Measurements from ENCODE around the gene USP3. TPM values are rescaled to one million over a fixed set of nuclear protein-coding genes. Genes with fewer than 3 reads are reported as not detected.
A peak's percentile ranks its signal among the peaks of the same experiment; 100 is the strongest.

Gene USP3
- polyA plus RNA-seq, 1 of the 3 experiments (the other 2 are of a cell fraction) = 9.3 TPM

DNA sequence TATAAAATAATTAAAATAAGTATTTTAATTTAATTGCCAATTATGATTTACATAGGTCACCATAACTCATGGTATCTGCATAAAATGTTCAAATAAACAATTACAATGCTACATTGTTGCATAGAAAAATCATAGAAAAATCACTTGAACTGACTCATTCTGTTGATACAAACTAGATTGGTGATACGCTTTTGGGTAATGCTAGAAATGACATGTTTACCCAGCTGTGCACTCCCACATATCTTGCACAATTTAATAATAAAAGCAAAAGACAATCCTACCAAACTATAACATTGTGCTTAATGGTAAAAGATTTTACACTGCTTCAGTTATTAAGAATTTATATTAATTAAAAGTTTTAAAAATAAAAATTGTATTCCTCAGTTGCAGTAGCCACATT is 47.0 kb downstream of the USP3 start:
- H3K9ac ChIP-seq = no peak overlapping the region
- CTCF ChIA-PET = interaction anchor here (1.2 kb wide), 1 partner anchor 64 kb away, joined by 3 read pairs; no protein-coding TSS in a partner anchor
- H3F3A ChIP-seq (replicated peaks; ENCODE audit: insufficient read depth) = peaks cover 18% of the 10 kb centered on the region
- H3K4me3 ChIP-seq (ENCODE audit: low read depth in 2 of 2, low read length in 1 of 2) = no peak overlapping the region
- no peak for TF ChIP-seq YY1 (IDR thresholded peaks at IDR 0.05; ENCODE audit: low read depth)
- TF ChIP-seq TCF12 (IDR thresholded peaks at IDR 0.05) = peak; percentile 18; the same call in 1 of the 2 replicates
- 0 out of 2 replicates have a peak, but pooled peaks have one; percentile 29 for TF ChIP-seq FOSL2 (IDR thresholded peaks at IDR 0.05; ENCODE audit: borderline replicate concordance, low read depth)
- H3K79me2 ChIP-seq (ENCODE audit: insufficient read depth) = peaks cover 12% of the 10 kb centered on the region
- H3K4me2 ChIP-seq = no peak overlapping the region
- H4K20me1 ChIP-seq (ENCODE audit: insufficient read depth) = no peaks in the 10 kb centered on the region
- H3K9me2 ChIP-seq = no peaks in the 10 kb centered on the region
- H3K9me3 ChIP-seq = no peaks in the 10 kb centered on the region
- H3K27me3 ChIP-seq (ENCODE audit: insufficient read depth) = no peaks in the 10 kb centered on the region
- H2AFZ ChIP-seq (ENCODE audit: low read depth) = no peak overlapping the region
- DNase-seq = no peak
- peaks cover 7 to 27% of the 10 kb centered on the region in 2 experiments; a peak in 3 of 4 replicates for H3K4me1 ChIP-seq (ENCODE audit: control insufficient read depth in 1 of 2, insufficient read depth in 2 of 2, low read depth in 1 of 2, low read length in 1 of 2)
- 80% methylated on average over 1 of the region's 1 CpG for WGBS (ENCODE audit: low lambda C conversion rate)
- H3K36me3 ChIP-seq (replicated peaks in 1 of 2; ENCODE audit: control insufficient read depth in 1 of 2, insufficient read depth in 2 of 2, low read length in 1 of 2) = peaks cover 4 to 33% of the 10 kb centered on the region in 2 experiments
- no peak overlapping the region for H3K27ac ChIP-seq (ENCODE audit: low read depth in 2 of 2, low read length in 1 of 2)
- POLR2A ChIA-PET = interaction anchor here (0.6 kb wide), 1 partner anchor 42 kb away, joined by 3 read pairs; no protein-coding TSS in a partner anchor

DNA sequence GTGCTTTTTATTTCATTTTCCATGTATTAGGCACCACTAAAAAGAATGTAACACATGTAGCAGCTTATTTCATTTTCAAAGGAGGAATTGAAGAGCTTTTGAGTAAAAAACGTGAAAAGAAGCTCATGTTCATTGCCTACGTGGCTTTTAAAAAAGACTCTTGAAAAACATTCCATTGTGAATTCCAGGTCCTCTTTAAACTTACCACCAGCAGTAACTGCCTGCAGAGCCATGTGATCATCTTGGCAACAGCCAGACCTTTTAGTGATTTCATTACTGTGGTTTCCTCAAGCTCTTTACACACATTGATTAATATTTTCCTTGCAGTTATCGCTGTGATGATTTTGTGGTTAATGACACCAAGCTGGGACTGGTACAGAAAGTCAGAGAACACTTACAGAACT is 49.0 kb downstream of the USP3 start:
- peak overlapping the region in 1 of 2 experiments; percentile 17; a peak in 1 of 4 replicates for H3K4me3 ChIP-seq (ENCODE audit: low read depth in 2 of 2, low read length in 1 of 2)
- peaks cover 18% of the 10 kb centered on the region for H3F3A ChIP-seq (replicated peaks; ENCODE audit: insufficient read depth)
- POLR2A ChIA-PET = no interaction called here
- peak; percentile 81 for TF ChIP-seq USF1 (IDR thresholded peaks at IDR 0.05; ENCODE audit: borderline replicate concordance, low read depth)
- TF ChIP-seq EP300 (IDR thresholded peaks at IDR 0.05; ENCODE audit: borderline replicate concordance in 1 of 2, low read depth in 1 of 2, low read length in 1 of 2) = peak in 1 of 2 experiments; percentile 16; a peak in 1 of 4 replicates
- TF ChIP-seq, protein P1, sequence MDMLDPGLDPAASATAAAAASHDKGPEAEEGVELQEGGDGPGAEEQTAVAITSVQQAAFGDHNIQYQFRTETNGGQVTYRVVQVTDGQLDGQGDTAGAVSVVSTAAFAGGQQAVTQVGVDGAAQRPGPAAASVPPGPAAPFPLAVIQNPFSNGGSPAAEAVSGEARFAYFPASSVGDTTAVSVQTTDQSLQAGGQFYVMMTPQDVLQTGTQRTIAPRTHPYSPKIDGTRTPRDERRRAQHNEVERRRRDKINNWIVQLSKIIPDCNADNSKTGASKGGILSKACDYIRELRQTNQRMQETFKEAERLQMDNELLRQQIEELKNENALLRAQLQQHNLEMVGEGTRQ (IDR thresholded peaks at IDR 0.05; ENCODE audit: borderline replicate concordance, low read depth, low read length) = no peak
- peak; percentile 70 for TF ChIP-seq NFIC (IDR thresholded peaks at IDR 0.05; ENCODE audit: borderline replicate concordance)
- TF ChIP-seq MXI1 (IDR thresholded peaks at IDR 0.05; ENCODE audit: low read depth, low read length) = no peak
- TF ChIP-seq TCF12 (IDR thresholded peaks at IDR 0.05) = peak; percentile 50; the same call in 1 of the 2 replicates
- no peak for TF ChIP-seq RCOR1 (IDR thresholded peaks at IDR 0.05; ENCODE audit: low read length)
- TF ChIP-seq TEAD4 (IDR thresholded peaks at IDR 0.05; ENCODE audit: borderline replicate concordance, insufficient read depth) = peak; percentile 40; the same call in 1 of the 2 replicates
- TF ChIP-seq, protein P2, sequence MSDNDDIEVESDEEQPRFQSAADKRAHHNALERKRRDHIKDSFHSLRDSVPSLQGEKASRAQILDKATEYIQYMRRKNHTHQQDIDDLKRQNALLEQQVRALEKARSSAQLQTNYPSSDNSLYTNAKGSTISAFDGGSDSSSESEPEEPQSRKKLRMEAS (IDR thresholded peaks at IDR 0.05; ENCODE audit: low read depth) = peak; percentile 71; the same call in 1 of the 2 replicates
- TF ChIP-seq GABPA (IDR thresholded peaks at IDR 0.05; ENCODE audit: low read depth) = no peak
- TF ChIP-seq ELF1 (IDR thresholded peaks at IDR 0.05) = no peak
- TF ChIP-seq TAF1 (IDR thresholded peaks at IDR 0.05; ENCODE audit: borderline replicate concordance, low read depth, low read length) = no peak
- TF ChIP-seq POLR2AphosphoS5 (IDR thresholded peaks at IDR 0.05; ENCODE audit: low read depth, low read length) = 0 out of 2 replicates have a peak, but pooled peaks have one; percentile 20
- TF ChIP-seq, protein P3, sequence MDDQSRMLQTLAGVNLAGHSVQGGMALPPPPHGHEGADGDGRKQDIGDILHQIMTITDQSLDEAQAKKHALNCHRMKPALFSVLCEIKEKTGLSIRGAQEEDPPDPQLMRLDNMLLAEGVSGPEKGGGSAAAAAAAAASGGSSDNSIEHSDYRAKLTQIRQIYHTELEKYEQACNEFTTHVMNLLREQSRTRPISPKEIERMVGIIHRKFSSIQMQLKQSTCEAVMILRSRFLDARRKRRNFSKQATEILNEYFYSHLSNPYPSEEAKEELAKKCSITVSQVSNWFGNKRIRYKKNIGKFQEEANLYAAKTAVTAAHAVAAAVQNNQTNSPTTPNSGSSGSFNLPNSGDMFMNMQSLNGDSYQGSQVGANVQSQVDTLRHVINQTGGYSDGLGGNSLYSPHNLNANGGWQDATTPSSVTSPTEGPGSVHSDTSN (IDR thresholded peaks at IDR 0.05) = peak; percentile 22; the same call in 1 of the 2 replicates
- peak; percentile 24; the same call in 1 of the 2 replicates for TF ChIP-seq FOSL2 (IDR thresholded peaks at IDR 0.05; ENCODE audit: borderline replicate concordance, low read depth)
- H3K79me2 ChIP-seq (ENCODE audit: insufficient read depth) = peaks cover 12% of the 10 kb centered on the region
- H3K27ac ChIP-seq (ENCODE audit: low read depth in 2 of 2, low read length in 1 of 2) = peak overlapping the region; percentile 34 to 81; a peak in 3 of 4 replicates
- no peaks in the 10 kb centered on the region for H3K9me3 ChIP-seq
- H4K20me1 ChIP-seq (ENCODE audit: insufficient read depth) = no peaks in the 10 kb centered on the region
- H3K4me2 ChIP-seq = peak overlapping the region; percentile 55
- H3K27me3 ChIP-seq (ENCODE audit: insufficient read depth) = no peaks in the 10 kb centered on the region
- H3K9ac ChIP-seq = peak overlapping the region; percentile 27; the same call in 1 of the 2 replicates
- DNase-seq = no peak
- WGBS (ENCODE audit: low lambda C conversion rate) = 41% methylated on average over 3 of the region's 3 CpGs
- H2AFZ ChIP-seq (ENCODE audit: low read depth) = no peak overlapping the region
- CTCF ChIA-PET = interaction anchor here (1.0 to 1.5 kb wide), 3 partner anchors 19 to 87 kb away, joined by 5 to 6 read pairs (median 5); partner anchors contain the start of gene USP3
- peaks cover 7 to 27% of the 10 kb centered on the region in 2 experiments; a peak in 3 of 4 replicates for H3K4me1 ChIP-seq (ENCODE audit: control insufficient read depth in 1 of 2, insufficient read depth in 2 of 2, low read depth in 1 of 2, low read length in 1 of 2)
- H3K9me2 ChIP-seq = no peaks in the 10 kb centered on the region
- peaks cover 13 to 51% of the 10 kb centered on the region in 2 experiments for H3K36me3 ChIP-seq (replicated peaks in 1 of 2; ENCODE audit: control insufficient read depth in 1 of 2, insufficient read depth in 2 of 2, low read length in 1 of 2)

All from SK-N-SH (cell line).